SK-N-SH treated with all-trans-retinoic acid at 6 μM for 48 hours (cell line): ENCODE data around the gene MYH14.

Source experiments
- ATAC-seq: fragments of 200-7000 bp; cut with Tn5 transposase; 3 replicates; pipeline ENCODE4 v1.9.1; 2020; ENCODE audit warnings: mild to moderate bottlenecking, moderate library complexity
- ARNTL ChIP-seq: fragments of 450-650 bp; formaldehyde crosslinking; IDR thresholded peaks from 2 replicates; pipeline ENCODE4 v1.5.0; 2020; ENCODE audit warnings: low read depth, mild to moderate bottlenecking, moderate library complexity, borderline replicate concordance
- BACH2 ChIP-seq: fragments of 250-450 bp; sonication (Bioruptor Pico); IDR thresholded peaks from 2 replicates; pipeline ENCODE4 v1.9.0; 2021; ENCODE audit warnings: mild to moderate bottlenecking, borderline replicate concordance
- CSDC2 ChIP-seq: fragments of 250-450 bp; sonication (Bioruptor Pico); IDR thresholded peaks from 2 replicates; pipeline ENCODE4 v1.5.0; 2020; ENCODE audit warnings: mild to moderate bottlenecking, moderate library complexity
- ESRRG ChIP-seq: fragments of 250-450 bp; sonication (Bioruptor Pico); IDR thresholded peaks from 2 replicates; pipeline ENCODE4 v1.6.1; 2021; ENCODE audit warnings: mild to moderate bottlenecking
- GLIS3 ChIP-seq: fragments of 250-450 bp; sonication (Bioruptor Pico); IDR thresholded peaks from 2 replicates; pipeline ENCODE4 v1.5.0; 2020; ENCODE audit warnings: mild to moderate bottlenecking, moderate library complexity
- ISL1 ChIP-seq: fragments of 250-450 bp; sonication (Bioruptor Pico); IDR thresholded peaks from 2 replicates; pipeline ENCODE4 v2.1.2; 2022; ENCODE audit warnings: mild to moderate bottlenecking, moderate library complexity
- OSR1 ChIP-seq: fragments of 250-450 bp; sonication (Bioruptor Pico); IDR thresholded peaks from 2 replicates; pipeline ENCODE4 v1.8.0; 2022; ENCODE audit warnings: moderate library complexity, mild to moderate bottlenecking, inconsistent platforms
- PPARA ChIP-seq: fragments of 250-450 bp; sonication (Bioruptor Pico); IDR thresholded peaks from 2 replicates; pipeline ENCODE4 v1.5.0; 2020; ENCODE audit warnings: mild to moderate bottlenecking, borderline replicate concordance
- RARB ChIP-seq: fragments of 250-450 bp; sonication (Bioruptor Pico); IDR thresholded peaks from 2 replicates; pipeline ENCODE4 v1.8.0; 2021; ENCODE audit warnings: mild to moderate bottlenecking, moderate library complexity
- TCF4 ChIP-seq: fragments of 250-450 bp; sonication (Bioruptor Pico); IDR thresholded peaks from 2 replicates; pipeline ENCODE4 v1.8.0; 2021; ENCODE audit warnings: mild to moderate bottlenecking, moderate library complexity, borderline replicate concordance
- ZC3H10 ChIP-seq: fragments of 250-450 bp; sonication (Bioruptor Pico); IDR thresholded peaks from 2 replicates; pipeline ENCODE4 v1.5.1; 2021; ENCODE audit warnings: mild to moderate bottlenecking, moderate library complexity
- ZFP3 ChIP-seq: fragments of 250-450 bp; sonication (Bioruptor Pico); IDR thresholded peaks from 2 replicates; pipeline ENCODE4 v1.5.0; 2020; ENCODE audit warnings: mild to moderate bottlenecking, moderate library complexity
- ZNF565 ChIP-seq: fragments of 450-650 bp; formaldehyde crosslinking; conservative IDR thresholded peaks from 2 replicates; pipeline ENCODE4 v1.5.0; 2020; ENCODE audit warnings: low read depth, mild to moderate bottlenecking, moderate library complexity
- ZNF70 ChIP-seq: fragments of 450-650 bp; formaldehyde crosslinking; IDR thresholded peaks from 2 replicates; pipeline ENCODE4 v1.5.0; 2020; ENCODE audit warnings: mild to moderate bottlenecking, moderate library complexity
- ZNF8 ChIP-seq: fragments of 450-650 bp; formaldehyde crosslinking; IDR thresholded peaks from 2 replicates; pipeline ENCODE4 v1.5.0; 2020; ENCODE audit warnings: mild to moderate bottlenecking, moderate library complexity
- TF ChIP-seq, protein P1 (sequence below): fragments of 250-450 bp; sonication (Bioruptor Pico); IDR thresholded peaks from 2 replicates; pipeline ENCODE4 v1.5.1; 2020; ENCODE audit warnings: low read depth, mild to moderate bottlenecking, moderate library complexity
- TF ChIP-seq, protein P2 (sequence below): fragments of 250-450 bp; sonication (Bioruptor Pico); IDR thresholded peaks from 2 replicates; pipeline ENCODE4 v1.8.0; 2020; ENCODE audit warnings: mild to moderate bottlenecking, moderate library complexity, borderline replicate concordance
- TF ChIP-seq, protein P3 (sequence below): fragments of 250-450 bp; sonication (Bioruptor Pico); IDR thresholded peaks from 2 replicates; pipeline ENCODE4 v1.5.0; 2020; ENCODE audit warnings: mild to moderate bottlenecking, moderate library complexity
- TF ChIP-seq, protein P4 (sequence below): fragments of 250-450 bp; sonication (Bioruptor Pico); IDR thresholded peaks from 2 replicates; pipeline ENCODE4 v1.8.0; 2021; ENCODE audit warnings: low read depth, mild to moderate bottlenecking, moderate library complexity, borderline replicate concordance

MYH14 gene

DNA sequence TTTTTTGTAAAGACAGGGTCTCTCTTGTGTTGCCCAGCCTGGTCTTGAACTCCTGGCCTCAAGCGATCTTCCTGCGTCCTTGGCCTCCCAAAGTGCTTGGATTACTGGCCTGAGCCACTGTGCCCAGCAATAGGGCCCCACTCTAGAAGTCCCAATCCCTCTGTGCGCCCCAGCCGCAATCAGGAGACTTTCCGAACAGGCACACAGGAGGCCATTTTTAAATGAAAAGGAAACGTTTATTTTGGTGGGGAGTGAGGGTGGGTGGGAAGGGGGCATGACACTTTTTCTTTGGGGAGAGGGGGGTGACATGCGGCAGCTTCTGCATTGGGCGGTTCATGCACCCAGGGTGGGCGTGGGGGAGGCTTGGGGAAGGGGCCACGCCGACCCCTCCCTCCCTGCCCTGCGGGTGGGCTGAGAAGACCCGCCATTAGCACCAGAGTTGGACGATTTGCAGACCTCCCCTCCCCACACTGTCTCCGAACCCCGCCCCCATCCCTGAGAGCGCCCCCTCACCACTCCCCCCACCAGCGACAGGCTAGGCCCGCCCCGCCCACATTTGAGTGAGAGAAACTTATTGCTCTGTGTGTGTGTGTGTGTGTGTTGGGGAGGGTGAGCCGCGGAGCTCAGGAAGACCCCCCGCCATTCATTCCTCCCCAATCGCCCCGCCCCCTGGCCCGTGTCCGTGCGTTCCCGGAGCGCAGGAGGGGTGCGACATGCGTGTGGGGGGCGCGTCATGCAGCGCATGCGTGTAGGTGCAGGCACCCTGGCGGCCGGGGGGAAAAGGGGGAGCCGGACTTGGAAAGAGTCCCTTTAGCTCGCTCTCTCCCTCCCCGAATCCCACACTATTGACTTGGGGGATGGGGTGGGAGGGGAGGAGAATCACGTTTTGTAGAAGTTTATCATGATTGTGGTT, 108.6 kb downstream of the MYH14 start:
- ATAC-seq = peak; percentile 49
- no peak for TF ChIP-seq ISL1 (CRISPR knock-in tag)
- TF ChIP-seq ZNF565 (CRISPR knock-in tag) = no peak
- no peak for TF ChIP-seq TCF4 (CRISPR knock-in tag)
- TF ChIP-seq ZC3H10 (CRISPR knock-in tag) = no peak
- TF ChIP-seq OSR1 = no peak
- TF ChIP-seq ZFP3 = no peak
- TF ChIP-seq GLIS3 (CRISPR knock-in tag) = no peak
- no peak for TF ChIP-seq CSDC2
- TF ChIP-seq BACH2 (CRISPR knock-in tag) = no peak

DNA sequence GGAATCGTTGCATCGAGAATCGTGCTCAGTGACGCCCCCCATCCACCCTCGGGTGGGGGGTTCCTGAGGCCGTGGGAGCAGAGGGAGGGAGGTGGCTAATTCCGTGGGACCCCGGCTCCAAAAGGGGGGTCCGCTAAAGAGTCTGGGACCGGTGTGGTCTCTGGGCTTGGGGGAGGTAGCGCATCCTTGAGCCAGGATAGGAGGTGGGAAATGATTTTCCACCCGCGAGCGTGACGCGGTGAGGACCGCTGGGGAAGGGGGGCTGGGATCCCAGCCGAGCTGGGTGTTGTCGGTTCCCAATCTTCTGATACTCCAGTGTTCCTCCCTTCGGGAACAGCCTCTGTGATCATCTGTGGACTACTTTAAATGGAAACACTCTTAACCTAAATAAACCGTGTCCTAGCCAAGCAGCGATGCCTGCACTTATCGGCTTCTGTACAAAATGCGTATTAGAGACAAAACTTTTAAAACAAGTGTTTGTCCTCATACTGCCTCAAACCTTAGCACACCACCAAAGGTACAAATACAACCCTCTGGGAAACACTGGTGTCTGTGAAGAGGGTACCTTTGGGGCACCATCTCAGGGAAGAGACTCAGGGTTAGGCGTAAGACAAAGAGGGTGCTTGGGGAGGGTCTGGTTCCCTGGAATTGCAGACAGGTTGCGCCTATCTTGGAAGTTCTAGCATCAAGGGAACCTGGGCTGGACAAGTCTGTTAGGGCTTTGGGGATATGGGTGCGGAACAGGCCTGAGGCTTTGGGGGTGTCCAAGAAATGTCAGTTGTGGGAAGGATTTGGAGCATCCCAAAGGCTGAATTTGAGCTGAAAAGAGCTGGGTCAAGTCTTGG, 109.8 kb downstream of the MYH14 start:
- ATAC-seq = no peak
- TF ChIP-seq, protein P1, sequence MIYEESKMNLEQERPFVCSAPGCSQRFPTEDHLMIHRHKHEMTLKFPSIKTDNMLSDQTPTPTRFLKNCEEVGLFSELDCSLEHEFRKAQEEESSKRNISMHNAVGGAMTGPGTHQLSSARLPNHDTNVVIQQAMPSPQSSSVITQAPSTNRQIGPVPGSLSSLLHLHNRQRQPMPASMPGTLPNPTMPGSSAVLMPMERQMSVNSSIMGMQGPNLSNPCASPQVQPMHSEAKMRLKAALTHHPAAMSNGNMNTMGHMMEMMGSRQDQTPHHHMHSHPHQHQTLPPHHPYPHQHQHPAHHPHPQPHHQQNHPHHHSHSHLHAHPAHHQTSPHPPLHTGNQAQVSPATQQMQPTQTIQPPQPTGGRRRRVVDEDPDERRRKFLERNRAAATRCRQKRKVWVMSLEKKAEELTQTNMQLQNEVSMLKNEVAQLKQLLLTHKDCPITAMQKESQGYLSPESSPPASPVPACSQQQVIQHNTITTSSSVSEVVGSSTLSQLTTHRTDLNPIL (CRISPR knock-in tag) = no peak
- no peak for TF ChIP-seq ESRRG (CRISPR knock-in tag)
- no peak for TF ChIP-seq PPARA (CRISPR knock-in tag)
- TF ChIP-seq CSDC2 = no peak
- TF ChIP-seq, protein P2, sequence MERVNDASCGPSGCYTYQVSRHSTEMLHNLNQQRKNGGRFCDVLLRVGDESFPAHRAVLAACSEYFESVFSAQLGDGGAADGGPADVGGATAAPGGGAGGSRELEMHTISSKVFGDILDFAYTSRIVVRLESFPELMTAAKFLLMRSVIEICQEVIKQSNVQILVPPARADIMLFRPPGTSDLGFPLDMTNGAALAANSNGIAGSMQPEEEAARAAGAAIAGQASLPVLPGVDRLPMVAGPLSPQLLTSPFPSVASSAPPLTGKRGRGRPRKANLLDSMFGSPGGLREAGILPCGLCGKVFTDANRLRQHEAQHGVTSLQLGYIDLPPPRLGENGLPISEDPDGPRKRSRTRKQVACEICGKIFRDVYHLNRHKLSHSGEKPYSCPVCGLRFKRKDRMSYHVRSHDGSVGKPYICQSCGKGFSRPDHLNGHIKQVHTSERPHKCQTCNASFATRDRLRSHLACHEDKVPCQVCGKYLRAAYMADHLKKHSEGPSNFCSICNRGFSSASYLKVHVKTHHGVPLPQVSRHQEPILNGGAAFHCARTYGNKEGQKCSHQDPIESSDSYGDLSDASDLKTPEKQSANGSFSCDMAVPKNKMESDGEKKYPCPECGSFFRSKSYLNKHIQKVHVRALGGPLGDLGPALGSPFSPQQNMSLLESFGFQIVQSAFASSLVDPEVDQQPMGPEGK (CRISPR knock-in tag) = no peak
- no peak for TF ChIP-seq BACH2 (CRISPR knock-in tag)
- no peak for TF ChIP-seq OSR1
- TF ChIP-seq ARNTL (CRISPR knock-in tag) = no peak
- TF ChIP-seq ZNF70 (CRISPR knock-in tag) = no peak
- no peak for TF ChIP-seq RARB (CRISPR knock-in tag)
- TF ChIP-seq, protein P3, sequence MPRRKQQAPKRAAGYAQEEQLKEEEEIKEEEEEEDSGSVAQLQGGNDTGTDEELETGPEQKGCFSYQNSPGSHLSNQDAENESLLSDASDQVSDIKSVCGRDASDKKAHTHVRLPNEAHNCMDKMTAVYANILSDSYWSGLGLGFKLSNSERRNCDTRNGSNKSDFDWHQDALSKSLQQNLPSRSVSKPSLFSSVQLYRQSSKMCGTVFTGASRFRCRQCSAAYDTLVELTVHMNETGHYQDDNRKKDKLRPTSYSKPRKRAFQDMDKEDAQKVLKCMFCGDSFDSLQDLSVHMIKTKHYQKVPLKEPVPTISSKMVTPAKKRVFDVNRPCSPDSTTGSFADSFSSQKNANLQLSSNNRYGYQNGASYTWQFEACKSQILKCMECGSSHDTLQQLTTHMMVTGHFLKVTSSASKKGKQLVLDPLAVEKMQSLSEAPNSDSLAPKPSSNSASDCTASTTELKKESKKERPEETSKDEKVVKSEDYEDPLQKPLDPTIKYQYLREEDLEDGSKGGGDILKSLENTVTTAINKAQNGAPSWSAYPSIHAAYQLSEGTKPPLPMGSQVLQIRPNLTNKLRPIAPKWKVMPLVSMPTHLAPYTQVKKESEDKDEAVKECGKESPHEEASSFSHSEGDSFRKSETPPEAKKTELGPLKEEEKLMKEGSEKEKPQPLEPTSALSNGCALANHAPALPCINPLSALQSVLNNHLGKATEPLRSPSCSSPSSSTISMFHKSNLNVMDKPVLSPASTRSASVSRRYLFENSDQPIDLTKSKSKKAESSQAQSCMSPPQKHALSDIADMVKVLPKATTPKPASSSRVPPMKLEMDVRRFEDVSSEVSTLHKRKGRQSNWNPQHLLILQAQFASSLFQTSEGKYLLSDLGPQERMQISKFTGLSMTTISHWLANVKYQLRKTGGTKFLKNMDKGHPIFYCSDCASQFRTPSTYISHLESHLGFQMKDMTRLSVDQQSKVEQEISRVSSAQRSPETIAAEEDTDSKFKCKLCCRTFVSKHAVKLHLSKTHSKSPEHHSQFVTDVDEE (CRISPR knock-in tag) = no peak
- no peak for TF ChIP-seq TCF4 (CRISPR knock-in tag)
- TF ChIP-seq, all 23 proteins: peak for 0

DNA sequence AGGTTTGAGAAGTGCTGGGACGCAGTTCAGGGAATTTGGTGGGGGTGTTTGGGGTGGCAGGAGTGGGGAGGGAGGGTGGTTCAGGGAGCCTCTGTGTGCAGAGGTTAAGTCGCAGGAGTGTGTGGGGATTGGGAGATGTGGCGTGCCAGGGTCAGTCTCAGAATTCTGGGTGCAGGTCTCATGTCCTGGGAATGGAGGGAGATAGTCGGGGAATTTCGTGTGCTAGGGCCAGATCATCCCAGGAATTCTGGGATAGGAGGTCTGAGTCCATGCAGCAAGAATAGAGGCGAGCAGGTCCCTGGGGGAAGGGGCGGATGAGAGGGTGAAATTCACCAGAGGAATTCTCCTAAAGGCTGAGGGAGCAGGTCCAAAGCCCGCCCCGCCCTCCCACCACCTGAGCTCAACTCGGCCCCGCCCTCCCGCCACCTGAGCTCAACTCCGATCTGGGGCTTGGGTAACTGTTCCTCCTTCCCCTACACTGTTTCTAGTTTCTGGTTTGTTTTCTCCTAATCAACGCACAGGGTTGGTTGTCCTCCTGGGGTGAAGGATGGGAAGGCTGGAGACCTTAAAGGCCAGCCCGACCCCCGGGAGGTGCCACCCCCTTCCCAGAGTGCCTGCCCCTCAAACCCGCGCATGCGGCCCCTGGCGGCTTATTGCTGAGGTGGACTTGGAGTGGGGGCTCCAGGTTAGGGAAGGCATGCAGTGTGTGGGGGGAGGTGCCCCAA, 110.6 kb downstream of the MYH14 start:
- ATAC-seq = no peak
- TF ChIP-seq, protein P2 (CRISPR knock-in tag) = no peak
- TF ChIP-seq, protein P3 (CRISPR knock-in tag) = no peak
- no peak for TF ChIP-seq CSDC2
- TF ChIP-seq, protein P1 (CRISPR knock-in tag) = no peak
- no peak for TF ChIP-seq ISL1 (CRISPR knock-in tag)
- no peak for TF ChIP-seq ZNF70 (CRISPR knock-in tag)
- no peak for TF ChIP-seq ESRRG (CRISPR knock-in tag)
- TF ChIP-seq GLIS3 (CRISPR knock-in tag) = no peak
- TF ChIP-seq, protein P4, sequence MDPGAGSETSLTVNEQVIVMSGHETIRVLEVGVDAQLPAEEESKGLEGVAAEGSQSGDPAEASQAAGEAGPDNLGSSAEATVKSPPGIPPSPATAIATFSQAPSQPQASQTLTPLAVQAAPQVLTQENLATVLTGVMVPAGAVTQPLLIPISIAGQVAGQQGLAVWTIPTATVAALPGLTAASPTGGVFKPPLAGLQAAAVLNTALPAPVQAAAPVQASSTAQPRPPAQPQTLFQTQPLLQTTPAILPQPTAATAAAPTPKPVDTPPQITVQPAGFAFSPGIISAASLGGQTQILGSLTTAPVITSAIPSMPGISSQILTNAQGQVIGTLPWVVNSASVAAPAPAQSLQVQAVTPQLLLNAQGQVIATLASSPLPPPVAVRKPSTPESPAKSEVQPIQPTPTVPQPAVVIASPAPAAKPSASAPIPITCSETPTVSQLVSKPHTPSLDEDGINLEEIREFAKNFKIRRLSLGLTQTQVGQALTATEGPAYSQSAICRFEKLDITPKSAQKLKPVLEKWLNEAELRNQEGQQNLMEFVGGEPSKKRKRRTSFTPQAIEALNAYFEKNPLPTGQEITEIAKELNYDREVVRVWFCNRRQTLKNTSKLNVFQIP = no peak
- TF ChIP-seq ZNF8 (CRISPR knock-in tag) = no peak
